Measurements from ENCODE around the gene EXOSC10. TPM values are rescaled to one million over a fixed set of nuclear protein-coding genes. Genes with fewer than 3 reads are reported as not detected.

EXOSC10 gene
- total and polyA plus RNA-seq, 9 of the 15 experiments (the other 6 are each of a cell fraction or from before 2014, with no cell fraction given): 23.4 to 150 (median 105) TPM

DNA sequence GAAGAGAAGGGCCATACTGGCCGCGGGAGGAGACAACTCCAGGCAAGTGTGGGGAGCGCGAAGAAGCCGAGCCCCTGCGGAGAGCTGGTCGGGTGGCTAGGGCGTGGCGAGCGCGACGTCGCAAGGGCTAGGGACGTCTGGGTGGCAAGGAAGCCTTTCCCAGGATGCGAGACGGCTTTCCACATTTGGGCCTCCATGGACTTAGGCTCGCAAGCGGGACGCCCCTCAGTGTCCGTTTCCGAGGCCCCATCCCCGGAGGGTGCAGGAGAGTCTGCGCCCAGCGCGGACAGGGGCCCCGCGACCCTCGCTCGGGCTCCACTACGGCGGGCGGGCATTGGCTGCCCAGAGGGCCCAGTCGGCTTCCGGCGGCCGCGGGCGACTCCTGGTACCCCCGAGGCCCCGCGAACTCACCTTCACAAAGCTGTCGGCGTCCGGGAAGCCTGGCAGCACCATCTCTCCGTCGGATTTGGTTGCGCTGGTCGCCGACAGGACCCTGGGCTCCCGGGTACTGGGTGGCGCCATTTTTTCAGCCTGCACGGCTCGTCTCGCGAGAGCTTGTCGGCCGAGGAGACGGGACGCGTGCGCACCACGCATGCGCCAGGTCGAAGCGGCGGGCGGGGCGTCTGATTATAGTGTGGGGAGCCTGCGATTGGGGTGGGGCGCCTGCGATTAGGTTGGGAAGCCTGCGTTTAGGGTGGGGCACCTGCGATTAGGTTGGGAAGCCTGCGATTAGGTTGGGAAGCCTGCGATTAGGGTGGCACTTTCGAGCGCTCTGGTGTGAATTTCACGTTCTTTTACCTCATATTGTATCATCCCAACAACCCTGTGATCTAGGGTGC lies at the start of gene EXOSC10 (continued):
- no peak for TF ChIP-seq ETS2 (tag; IDR thresholded peaks at IDR 0.05; ENCODE audit: borderline replicate concordance, poor library complexity, severe bottlenecking)
- no peak for TF ChIP-seq ELF1 (tag; IDR thresholded peaks at IDR 0.05)
- no peak for TF ChIP-seq DMBX1 (CRISPR knock-in tag; IDR thresholded peaks at IDR 0.05; ENCODE audit: borderline replicate concordance)
- TF ChIP-seq HMG20B (CRISPR knock-in tag; IDR thresholded peaks at IDR 0.05): no peak
- TF ChIP-seq NELFE (IDR thresholded peaks at IDR 0.05; ENCODE audit: insufficient read depth, insufficient read length): no peak
- TF ChIP-seq HLTF (IDR thresholded peaks at IDR 0.05): peak; percentile 84; the same call in 1 of the 2 replicates
- TF ChIP-seq, protein P1, sequence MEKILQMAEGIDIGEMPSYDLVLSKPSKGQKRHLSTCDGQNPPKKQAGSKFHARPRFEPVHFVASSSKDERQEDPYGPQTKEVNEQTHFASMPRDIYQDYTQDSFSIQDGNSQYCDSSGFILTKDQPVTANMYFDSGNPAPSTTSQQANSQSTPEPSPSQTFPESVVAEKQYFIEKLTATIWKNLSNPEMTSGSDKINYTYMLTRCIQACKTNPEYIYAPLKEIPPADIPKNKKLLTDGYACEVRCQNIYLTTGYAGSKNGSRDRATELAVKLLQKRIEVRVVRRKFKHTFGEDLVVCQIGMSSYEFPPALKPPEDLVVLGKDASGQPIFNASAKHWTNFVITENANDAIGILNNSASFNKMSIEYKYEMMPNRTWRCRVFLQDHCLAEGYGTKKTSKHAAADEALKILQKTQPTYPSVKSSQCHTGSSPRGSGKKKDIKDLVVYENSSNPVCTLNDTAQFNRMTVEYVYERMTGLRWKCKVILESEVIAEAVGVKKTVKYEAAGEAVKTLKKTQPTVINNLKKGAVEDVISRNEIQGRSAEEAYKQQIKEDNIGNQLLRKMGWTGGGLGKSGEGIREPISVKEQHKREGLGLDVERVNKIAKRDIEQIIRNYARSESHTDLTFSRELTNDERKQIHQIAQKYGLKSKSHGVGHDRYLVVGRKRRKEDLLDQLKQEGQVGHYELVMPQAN (IDR thresholded peaks at IDR 0.05; ENCODE audit: borderline replicate concordance): peak; percentile 79; the same call in 1 of the 2 replicates
- TF ChIP-seq BRD4 (IDR thresholded peaks at IDR 0.05): peak; percentile 95
- TF ChIP-seq MTA1 (IDR thresholded peaks at IDR 0.05; ENCODE audit: borderline replicate concordance): no peak
- TF ChIP-seq TCF7L2 (IDR thresholded peaks at IDR 0.05; ENCODE audit: low read depth, low read length): 0 out of 2 replicates have a peak, but pooled peaks have one; percentile 4
- 0 out of 2 replicates have a peak, but pooled peaks have one; percentile 10 for TF ChIP-seq ZNF707 (CRISPR knock-in tag; conservative IDR thresholded peaks at IDR 0.05)
- TF ChIP-seq E2F8 (IDR thresholded peaks at IDR 0.05; ENCODE audit: low read depth, partially characterized antibody): no peak
- peak; percentile 90 for TF ChIP-seq HNRNPL (IDR thresholded peaks at IDR 0.05; ENCODE audit: low read depth, low read length)
- TF ChIP-seq, protein P2, sequence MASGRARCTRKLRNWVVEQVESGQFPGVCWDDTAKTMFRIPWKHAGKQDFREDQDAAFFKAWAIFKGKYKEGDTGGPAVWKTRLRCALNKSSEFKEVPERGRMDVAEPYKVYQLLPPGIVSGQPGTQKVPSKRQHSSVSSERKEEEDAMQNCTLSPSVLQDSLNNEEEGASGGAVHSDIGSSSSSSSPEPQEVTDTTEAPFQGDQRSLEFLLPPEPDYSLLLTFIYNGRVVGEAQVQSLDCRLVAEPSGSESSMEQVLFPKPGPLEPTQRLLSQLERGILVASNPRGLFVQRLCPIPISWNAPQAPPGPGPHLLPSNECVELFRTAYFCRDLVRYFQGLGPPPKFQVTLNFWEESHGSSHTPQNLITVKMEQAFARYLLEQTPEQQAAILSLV (tag; IDR thresholded peaks at IDR 0.05): no peak
- TF ChIP-seq ARID1B (IDR thresholded peaks at IDR 0.05): peak; percentile 59
- no peak for TF ChIP-seq ZC3H8 (IDR thresholded peaks at IDR 0.05)
- peak; percentile 52; the same call in 1 of the 2 replicates for TF ChIP-seq ZNF165 (CRISPR knock-in tag; IDR thresholded peaks at IDR 0.05; ENCODE audit: borderline replicate concordance)
- TF ChIP-seq ZNF695 (CRISPR knock-in tag; IDR thresholded peaks at IDR 0.05): peak; percentile 64; the same call in 1 of the 2 replicates
- TF ChIP-seq ZNF224 (CRISPR knock-in tag; IDR thresholded peaks at IDR 0.05): no peak
- TF ChIP-seq SMARCE1 (IDR thresholded peaks at IDR 0.05): no peak
- no peak for TF ChIP-seq ZNF347 (CRISPR knock-in tag; IDR thresholded peaks at IDR 0.05; ENCODE audit: low read depth)
- TF ChIP-seq RBM39 (optimal IDR thresholded peaks at IDR 0.05; ENCODE audit: low read depth, low read length): no peak

Measured in K562 (cell line).